ENCODE measurements around the gene PSMD13.
"Not testable (repeated sequence)": the region's sequence is repeated elsewhere in the genome, so short reads cannot be mapped to it uniquely, and the experiment has no call there.

The PSMD13 gene

DNA sequence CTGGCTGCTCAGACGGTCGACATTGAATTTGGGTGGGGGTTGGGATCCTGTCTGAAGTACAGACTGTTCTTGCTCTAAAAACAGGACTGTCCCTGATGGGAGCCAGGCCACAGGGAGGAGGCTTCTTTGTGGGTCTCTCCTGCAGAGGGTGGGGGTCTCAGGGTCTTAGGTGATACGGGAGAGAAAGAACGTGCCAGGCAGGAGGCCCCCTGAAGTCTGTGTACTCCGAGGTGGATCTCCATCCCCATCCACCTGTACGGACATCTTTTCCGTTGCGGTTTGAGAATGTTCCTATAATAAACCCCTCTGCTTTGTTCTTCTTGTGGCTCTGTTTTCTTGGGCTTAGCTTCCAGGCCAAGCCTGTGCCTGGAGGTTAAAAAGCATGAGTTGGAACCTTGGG is 15.9 kb downstream of the PSMD13 start:
- no peak for FAIRE-seq

DNA sequence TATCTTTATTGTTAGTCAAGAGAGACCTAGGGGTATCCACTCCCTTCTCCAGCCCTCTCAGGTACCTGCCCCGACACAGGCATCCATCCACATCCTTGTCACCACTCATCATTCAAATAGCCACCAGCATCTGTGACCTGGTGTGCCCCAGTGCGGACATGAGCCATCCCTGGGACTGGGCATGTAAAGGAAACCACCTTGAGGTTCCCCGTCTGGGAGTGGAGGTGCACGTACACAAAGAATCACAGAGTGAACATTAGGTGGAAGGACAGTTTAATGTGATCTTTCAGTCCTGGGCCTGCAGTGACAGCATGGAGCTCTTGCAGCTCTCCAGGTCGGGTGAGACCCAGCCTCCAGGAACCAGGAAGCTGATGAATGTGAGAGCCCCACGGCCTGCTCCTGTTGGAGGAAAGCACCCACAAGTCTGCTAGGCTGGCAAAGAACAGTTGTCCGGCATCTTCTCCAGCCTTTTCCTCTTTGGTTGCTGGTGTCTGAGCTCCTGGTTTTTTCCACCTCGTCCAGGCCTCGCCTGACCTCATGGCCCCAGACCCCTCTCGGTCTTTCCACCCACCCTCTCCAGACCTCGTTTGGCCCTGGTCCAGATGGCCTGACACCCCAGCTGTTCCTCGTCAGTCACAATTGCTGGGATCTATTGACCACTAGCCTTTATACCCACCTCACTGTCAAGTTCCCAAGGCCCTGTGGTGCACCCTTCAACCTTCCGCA is 16.5 kb downstream of the PSMD13 start:
- no peak for FAIRE-seq

DNA sequence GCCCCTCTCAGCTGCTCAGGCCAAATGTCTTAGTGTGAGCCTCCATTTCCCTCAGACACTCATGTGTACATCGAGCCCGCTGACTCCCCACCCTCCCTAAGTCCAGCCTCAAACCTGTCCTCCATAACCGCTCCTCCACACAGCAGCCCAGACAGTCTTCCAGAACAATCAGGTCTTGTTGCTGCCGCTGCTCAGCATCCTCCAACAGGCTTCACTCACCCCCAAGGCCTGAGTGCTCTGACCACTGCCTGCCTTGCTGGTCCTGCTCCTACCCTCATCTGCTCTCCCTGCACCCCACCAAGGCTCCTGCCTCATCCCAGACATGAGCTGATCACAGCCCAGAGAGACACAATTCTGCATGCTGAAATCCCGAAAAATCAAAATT is 17.1 kb downstream of the PSMD13 start:
- no peak for FAIRE-seq

DNA sequence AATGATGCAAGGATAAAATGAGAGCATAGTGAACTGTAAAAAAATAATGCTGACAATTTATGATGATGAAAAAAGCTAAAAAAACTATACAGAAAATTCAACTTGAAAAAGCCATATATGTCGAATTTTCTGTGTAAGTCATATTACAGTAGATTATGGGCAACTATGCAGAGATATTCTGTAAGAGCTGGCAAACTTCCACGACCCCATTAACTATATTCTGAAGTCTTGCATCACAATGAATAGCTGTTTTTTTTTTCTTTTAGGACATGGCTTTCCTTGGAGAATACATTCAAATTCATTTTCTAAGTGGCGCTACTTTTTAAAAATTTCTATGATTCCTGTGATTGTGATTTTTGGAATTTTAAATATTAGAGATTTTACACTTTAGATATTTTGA is 18.4 kb downstream of the PSMD13 start:
- FAIRE-seq: peak; percentile 33

DNA sequence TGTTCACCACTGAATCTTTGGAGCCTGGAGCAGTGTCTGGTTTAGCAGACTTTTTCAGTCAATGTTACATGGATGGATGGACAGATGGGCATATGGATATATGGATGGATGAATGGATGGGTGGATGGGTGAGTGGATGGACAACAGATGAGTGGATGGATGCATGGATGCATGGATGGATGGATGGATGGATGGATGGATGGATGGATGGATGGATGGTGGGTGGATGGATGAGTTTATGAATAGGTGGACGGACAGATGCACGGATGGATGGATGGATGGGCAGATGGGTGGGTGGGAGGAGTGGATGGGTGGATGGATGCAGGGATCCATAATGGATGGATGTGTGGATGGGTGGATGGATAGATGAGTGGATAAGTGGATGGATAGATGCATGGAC is 19.0 kb downstream of the PSMD13 start:
- FAIRE-seq: no peak

DNA sequence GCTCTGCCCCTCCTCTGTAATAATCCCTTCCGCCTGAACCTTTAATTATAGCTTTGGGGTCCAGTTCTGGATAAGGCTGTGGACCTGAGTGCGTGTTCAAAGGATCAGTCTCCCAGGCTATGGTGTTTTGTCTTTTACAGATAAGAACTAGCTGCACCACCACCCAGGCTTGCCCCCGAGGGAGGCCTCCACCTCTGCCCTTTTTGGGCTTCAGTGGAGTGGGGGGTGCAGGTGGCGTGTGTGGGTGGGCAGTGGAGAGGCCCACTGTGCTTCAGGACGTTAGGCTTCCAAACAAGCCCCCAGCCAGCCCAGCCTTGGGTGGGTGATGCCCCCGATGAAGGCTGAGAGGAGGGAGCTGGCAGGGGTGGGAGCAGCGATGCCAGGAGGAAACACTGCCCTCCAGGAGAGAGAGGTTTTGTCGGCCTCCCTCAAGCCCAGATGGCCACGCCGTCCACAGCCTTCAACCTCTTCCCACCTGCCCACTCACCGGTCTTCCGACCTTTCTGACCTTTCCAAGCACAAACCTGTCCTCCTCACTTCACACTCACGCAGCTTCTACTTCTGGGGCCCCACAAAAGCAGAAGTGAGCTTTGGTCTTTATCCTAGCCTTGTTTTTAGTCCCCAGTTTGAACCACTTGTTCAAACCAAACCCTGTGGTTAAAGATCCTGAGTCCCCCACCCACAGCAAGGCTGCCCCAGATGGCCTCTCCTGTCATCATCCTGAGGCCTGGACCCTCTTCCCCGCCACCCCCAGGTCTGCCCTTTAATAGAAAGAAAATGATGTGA is 20.4 kb downstream of the PSMD13 start:
- FAIRE-seq: no peak

DNA sequence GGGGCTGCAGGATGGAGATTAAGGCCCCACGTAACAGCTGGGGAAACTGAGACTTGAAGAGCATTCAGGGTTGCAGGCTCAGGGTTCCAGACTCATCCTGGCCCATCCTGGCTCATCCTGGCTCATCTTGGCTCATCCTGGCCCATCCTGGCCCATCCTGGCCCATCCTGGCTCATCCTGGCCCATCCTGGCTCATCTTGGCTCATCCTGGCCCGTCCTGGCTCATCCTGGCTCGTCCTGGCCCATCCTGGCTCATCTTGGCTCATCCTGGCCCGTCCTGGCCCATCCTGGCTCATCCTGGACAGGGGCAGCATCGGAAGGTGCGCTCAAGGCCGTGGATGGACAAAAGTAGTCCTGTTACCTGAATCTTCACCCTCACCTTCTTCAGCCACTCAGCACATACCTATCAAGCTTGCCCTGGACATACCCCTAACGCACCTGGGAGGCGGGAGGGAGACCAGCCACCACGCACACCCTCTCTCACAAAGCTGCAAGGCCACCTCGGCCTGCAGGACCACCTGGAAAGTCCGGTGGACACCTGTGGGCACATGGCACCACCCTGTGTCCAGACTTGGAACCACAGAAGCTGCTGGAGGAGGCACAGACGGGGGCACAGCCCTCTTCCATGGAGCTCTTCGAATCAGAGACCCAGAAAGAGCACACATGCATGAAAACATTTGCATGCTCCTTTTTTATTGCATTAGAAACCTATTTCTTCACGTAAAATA is 21.2 kb downstream of the PSMD13 start:
- no peak for FAIRE-seq

DNA sequence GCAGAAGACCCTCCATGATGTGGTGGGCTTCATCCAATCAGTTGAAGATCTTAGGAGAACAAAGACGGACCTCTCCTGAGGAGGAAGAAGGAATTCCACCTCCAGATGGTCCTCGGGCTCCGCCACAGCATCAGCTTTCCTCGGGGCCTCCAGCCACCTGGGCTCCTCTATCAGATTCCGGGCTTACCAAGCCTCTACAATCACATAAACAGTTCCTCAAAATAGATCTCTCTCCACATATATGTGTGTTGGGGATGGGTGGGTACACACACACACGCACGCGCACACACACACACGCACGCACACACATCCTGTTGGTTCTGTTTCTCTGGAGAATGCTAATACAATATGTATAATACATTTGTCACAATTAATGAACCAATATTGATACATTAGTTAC is 22.6 kb downstream of the PSMD13 start:
- FAIRE-seq: no peak

DNA sequence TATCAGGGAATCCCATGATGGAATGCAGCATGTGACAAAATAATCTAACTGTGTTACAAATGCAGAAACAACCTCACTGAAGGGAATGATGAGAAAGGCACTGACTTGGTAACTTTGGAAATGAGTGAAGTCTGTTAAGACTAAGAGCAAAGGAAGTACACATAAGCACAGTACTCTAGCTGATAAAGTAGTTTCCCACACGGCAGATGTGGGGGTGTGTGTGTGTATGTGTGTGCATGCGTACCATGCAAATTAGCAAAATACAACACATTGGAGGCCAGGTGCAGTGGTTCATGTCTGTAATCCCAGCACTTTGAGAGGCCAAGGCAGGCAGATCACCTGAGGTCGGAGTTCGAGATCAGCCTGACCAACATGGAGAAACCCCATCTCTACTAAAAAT is 24.8 kb downstream of the PSMD13 start:
- FAIRE-seq: no peak

DNA sequence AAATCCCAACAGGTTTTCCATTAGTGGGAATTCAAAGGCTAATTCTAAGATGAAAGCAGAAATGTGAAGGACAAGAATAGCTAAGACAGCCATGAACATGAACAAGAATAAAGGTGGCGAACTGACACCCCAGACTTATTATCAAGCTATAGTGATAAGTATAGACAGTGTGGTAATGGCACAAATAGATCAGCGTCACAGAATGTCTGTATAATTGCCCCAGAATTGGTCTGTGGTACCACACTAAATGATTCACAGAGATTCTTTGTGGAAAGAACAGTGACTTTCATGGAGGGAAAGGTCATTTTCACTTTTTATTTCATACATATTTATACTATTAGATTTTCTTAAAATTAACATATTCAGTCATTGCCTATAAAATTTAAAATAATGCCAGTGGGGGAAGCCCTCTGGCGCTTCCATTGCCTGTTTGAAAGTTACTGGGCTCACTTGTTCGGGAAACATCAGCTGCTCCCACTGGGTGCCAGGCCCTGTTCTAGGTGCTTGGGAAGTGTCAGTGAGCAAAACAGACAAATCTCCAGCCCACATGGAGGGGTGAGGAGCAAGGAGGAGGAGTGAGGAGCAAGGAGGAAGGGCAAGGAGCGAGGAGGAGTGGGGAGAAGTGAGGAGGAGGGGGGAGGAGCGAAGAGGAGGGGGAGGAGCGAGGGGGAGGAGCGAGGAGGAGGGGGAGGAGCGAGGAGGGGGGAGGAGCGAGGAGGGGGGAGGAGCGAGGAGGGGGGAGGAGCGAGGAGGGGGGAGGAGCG is 30.1 kb downstream of the PSMD13 start:
- FAIRE-seq: no peak

DNA sequence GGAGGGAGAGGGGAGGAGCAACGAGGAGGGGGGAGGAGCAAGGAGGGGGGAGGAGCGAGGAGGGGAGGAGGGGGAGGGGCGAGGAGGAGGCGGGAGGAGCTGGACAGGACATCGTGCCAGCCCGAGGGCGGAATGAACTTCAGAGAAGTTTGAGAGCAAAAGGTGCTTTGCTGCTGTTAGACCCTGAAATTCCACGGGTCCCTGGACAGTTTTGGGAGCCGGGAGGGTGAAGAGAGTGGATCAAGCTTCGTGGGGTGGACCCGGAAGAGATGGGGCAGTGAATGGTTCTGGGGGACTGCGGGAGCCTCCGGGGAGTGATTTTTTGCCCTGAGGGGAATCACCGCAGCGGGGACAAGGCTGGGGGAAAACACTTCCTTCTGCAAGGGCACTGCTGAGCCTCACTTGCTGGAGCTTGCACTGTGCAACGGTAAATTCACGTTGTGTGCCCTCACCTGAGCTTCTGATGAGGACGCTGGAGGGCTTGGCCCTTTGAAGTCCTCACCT is 30.8 kb downstream of the PSMD13 start:
- FAIRE-seq: no peak

DNA sequence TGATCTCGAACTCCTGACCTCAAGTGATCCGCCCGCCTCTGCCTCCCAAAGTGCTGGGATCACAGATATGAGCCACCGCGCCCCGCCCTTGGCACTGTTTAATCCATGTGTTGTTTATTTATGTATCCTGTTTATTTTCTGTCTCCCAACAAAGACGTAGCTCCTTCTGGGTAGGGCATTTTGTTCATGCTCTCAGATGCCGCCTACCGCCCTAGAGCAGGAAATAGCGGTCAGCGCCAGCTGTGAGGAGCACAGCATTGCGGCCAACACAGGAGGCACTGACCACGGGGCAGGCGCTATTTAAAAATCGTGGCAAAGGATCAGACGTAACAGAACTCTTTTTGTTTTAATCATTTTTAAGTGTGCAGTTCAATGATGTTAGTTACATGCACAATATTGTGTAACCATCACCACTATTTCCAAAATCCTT is 32.0 kb downstream of the PSMD13 start:
- not testable (repeated sequence) for FAIRE-seq

DNA sequence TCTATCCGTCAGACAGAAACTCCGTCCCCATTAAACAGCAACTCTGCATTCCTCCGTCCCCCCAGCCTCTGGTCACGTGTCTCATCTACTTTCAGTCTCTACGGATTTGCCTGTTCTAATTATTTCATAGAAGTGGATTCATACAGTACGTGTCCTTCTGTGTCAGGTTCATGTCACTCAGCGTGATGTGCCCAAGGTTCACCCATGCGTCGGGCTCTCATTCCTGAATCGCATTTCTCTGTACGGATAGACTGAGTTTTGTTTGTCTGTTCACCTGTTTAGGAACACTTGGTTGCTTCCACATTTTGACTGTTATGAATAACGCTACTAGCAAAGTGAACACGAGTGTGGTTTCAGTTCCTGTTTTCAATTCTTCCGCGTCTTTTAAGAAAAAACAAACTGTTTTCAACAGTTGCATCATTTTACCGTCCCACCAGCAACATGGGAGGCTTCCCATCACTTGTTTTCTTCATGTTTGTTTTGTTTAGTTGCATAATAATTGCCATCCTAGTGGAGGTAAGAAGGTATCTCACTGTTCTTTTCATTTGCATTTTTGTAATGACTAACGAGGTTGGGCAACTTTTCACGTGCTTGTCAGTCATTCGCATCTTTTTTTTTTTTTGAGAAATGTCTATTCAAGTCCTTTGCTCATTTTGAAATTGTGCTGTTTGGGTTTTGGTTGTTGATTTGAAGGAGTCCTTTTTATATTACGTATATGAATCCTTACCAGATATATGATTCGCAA is 32.5 kb downstream of the PSMD13 start:
- FAIRE-seq: no peak

DNA sequence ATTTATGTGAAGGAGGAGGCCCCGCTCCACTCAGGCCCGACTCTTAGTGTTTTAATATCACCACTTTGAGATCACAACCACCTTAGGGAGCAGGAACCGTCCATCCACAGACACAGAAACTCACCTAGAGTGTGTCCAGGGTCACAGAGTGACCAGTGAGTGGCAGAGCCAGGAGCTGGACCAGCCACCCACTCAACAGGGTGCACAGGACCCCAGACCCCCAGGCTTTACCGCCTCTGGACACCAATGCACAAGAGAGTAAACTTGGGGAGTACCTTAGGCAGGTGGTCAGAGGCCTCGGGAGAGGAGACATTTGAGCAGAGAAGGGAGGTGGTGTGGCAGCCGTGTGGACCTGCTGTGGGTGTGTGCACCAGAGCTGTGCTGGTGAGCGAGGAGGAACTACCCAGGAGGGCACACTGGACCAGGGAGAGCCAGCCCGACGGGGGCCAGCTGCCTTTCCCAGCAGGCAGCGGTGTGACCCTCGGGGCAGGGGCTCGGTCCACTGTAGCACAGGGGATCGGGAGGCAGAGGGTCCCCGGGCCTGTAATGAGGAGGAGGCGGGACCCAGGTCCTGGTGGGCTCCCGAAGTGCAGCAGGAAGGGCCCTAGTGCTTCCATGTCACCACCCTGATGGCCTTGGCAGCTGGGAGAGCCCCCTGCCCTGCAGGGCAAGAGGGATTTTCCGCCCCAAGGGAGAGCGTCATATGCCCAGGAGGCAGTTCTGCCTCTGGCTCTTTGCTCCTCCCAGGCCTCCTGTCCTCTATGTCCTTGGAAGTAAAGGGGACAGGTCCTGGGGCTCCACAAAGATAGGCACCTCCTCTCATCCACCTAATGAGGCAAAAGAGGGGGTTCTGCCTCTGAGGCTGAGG is 33.9 kb downstream of the PSMD13 start:
- no peak for FAIRE-seq

DNA sequence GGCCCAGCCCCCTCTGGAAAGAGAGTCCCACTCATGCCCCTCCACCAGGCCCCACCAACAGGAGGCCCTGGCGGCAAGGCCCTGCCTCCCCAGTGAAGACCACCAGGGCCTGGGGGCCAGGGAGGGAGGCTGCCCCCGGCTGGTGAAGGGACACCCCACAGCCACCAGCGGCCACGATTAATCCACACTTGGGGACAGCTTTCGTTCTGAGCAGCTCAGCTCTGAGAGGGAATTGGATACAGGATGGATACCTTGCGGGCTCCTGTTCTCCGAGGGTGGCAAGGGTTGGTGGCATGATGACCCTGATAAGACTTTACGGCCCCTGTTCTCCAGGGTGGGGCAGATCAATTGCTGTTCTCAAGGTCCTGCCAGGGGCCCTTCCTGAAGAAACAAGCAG is 34.5 kb downstream of the PSMD13 start:
- FAIRE-seq: no peak

DNA sequence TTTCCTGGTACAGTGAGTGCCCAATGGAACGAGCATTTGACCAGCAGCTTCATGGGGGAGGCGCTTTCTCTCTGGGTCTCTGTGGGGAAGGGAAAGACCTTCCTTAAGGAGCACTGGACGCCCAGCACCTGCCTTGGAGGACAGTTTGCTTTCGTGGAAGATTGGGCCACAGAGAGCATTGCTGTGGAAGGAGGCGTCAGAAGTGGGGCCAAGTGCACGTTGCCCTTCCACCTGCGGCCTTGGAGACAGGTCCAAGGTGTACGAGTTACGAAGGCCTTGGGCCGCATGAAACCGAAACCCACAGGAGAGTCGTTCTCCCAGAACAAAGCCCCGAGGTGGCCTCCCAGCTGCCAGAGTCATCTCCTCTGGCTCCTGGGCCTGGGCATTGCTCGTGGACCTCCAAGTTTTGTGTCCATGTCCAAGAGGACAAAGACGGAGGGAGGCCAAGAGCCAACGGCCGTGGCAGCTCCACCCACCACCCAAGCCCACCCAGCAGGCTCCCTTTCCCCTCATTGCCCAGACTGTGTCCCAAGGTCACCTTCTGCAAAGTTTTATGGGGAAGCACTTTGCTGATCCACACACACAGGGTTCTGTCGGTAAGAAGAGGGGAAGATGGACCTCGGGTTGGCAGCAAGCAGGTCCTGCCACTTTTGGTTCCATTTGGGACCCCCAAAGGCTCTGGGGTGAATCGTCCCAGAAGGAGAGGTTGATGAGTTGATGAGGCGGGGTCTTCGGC is 35.6 kb downstream of the PSMD13 start:
- no peak for FAIRE-seq

DNA sequence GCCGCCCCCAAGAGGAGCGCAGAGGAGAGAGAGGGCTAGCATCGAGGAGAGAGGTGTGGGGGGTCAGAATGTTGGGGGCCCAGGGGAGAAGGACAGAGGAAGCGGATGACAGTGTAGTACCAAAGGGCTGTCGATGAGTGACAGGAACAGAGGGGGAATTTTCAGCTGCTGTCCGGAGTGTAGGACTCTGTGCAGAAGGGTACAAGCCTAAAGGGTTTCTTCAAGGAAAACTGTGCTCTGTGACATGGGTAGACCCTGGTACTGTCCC is 36.1 kb downstream of the PSMD13 start:
- no peak for FAIRE-seq

DNA sequence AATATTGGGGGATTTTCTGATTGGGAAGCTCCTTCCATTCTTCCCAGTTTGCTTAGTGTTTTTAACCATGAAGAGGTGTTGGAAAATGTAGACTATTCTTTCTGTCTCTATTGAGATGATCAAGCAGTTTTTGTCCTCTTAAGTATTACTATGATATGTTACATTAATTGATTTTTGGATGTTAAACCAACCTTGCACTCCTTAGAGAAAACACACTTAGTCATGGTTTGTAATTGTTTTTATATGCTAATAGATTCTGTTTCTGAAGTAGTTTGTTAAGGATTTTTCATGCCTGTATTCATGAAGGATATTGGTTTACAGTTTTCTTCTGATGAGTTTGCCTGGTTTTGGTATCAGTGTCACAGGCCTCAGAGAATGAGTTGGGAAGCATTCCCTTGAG is 39.4 kb downstream of the PSMD13 start:
- no peak for FAIRE-seq

DNA sequence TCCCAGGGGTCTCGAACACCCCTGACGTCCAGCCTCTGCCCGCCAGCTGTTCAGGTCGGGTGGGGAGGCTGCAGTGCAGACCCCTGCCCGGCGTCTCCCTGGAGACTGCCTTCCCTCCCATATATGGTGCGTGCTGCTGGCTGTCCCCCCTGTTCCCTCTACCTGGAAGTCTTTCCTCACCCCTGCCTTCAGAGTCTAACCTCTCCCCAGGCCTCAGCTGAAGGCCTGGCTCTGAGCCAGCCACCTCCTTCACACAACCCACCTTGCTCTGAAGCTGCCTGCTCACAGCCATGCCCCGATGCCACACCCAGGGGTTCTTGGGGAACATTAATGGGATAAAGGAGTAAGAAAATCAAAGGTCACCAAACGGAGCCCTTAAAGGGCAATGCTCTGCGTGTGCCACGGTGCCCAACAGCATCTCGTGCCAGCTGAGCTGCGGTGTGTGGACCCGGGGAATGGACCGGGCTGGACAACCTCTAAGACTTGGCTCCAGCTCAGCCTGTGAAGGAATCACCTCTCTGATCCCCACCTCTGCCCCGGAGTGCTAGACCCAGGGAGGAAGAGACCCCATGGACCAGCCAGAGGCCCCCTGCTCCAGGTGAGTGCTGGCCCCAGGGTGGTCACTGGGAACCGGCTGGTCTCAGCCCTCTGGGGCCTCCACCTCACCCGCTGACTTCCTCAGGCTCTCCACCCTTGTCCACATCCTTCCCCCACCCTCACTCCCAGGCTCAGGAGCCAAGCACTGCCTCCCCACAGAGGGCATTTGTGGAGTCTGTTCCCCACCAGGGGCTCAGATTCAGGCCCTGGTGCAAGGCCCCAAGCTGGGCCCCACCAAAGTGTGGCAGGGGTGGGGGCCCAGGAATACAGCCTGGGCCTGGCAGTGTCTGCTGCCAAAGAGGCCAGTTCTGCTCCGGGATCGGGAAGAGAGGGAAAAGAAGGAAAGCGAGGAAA is 41.5 kb downstream of the PSMD13 start, which contains the start of gene NLRP6:
TSS of gene NLRP6 (plus strand) at position 407 of the 951 bp plus-strand sequence. CDS start at position 570, 163 bp downstream.
- no peak for FAIRE-seq
